Lung (tissue), 12 donors: ENCODE results near the gene TEDDM1. TPM values are rescaled to one million over a fixed set of nuclear protein-coding genes. Genes with fewer than 3 reads are reported as not detected.

Experiments
- ATAC-seq: fragments of 200-7000 bp; cut with Tn5 transposase; one replicate; pipeline ENCODE4 v1.9.1; 2020; ENCODE audit warnings: moderate number of reproducible peaks; ENCODE audit not compliant: insufficient read depth, low FRiP score
- DNase-seq, 3 donors: peaks; one replicate each; pipeline ENCODE4 v3.0.0-alpha.2; 2013 to 2017
- H3K27ac ChIP-seq, 2 donors: one replicate each; pipeline ENCODE4 v1.5.1; 2013; ENCODE audit warnings: mild to moderate bottlenecking in 2 of 2, moderate library complexity in 2 of 2, control low read depth in 1 of 2, inconsistent platforms in 1 of 2, low read depth in 1 of 2, low read length in 1 of 2
- H3K27me3 ChIP-seq, 3 donors: one replicate each; pipeline ENCODE4 v1.5.1; 2013; ENCODE audit warnings: low read length in 2 of 3; ENCODE audit not compliant: control insufficient read depth in 3 of 3, insufficient read depth in 3 of 3
- H3K36me3 ChIP-seq, 4 donors: one replicate each; pipeline ENCODE4 v1.5.1; 2013; ENCODE audit warnings: low read length in 4 of 4, mild to moderate bottlenecking in 1 of 4, moderate library complexity in 1 of 4; ENCODE audit not compliant: control insufficient read depth in 4 of 4, insufficient read depth in 4 of 4
- H3K4me1 ChIP-seq, 5 donors: one replicate each; pipeline ENCODE4 v1.5.1; 2013; ENCODE audit warnings: low read length in 5 of 5, mild to moderate bottlenecking in 2 of 5, moderate library complexity in 1 of 5; ENCODE audit not compliant: control insufficient read depth in 5 of 5, insufficient read depth in 5 of 5
- H3K4me3 ChIP-seq: one replicate; pipeline ENCODE4 v1.5.1; 2013; ENCODE audit warnings: mild to moderate bottlenecking, control low read depth, moderate library complexity
- H3K9ac ChIP-seq, 2 donors: one replicate each; pipeline ENCODE4 v1.5.1; 2013; ENCODE audit warnings: low read length in 2 of 2, control low read depth in 1 of 2; ENCODE audit not compliant: insufficient read depth in 1 of 2
- H3K9me3 ChIP-seq, 4 donors: one replicate each; pipeline ENCODE4 v1.5.1; 2013; ENCODE audit warnings: low read length in 3 of 4, mild to moderate bottlenecking in 1 of 4, moderate library complexity in 1 of 4; ENCODE audit not compliant: control insufficient read depth in 4 of 4, insufficient read depth in 3 of 4
- whole genome bisulfite sequencing, 2 donors: extraction: QIAGEN DNeasy Blood & Tissue Kit; methylation state at CpG; one replicate each; pipeline ENCODE4 v1.1.7; 2013; 5-methylcytosine and 5-hydroxymethylcytosine counted together
- polyA plus RNA-seq, 2 donors: library from polyadenylated mRNA; stranded (reverse); fragments of 200-250 nt; gene quantifications; one replicate each; pipeline ENCODE4 v1.2.1, GENCODE V29; 2013
- total RNA-seq, 2 donors: library from RNA; depleted of rRNA in 1 of 2; stranded (reverse); fragments of >200 nt in 1 of 2; gene quantifications; one replicate each; pipeline ENCODE4 v1.2.1, GENCODE V29; 2014 to 2021
- TF ChIP-seq, protein P1 (sequence below): IDR thresholded peaks from 2 replicates; pipeline ENCODE4 v1.5.1; 2012; ENCODE audit warnings: mild to moderate bottlenecking; ENCODE audit errors: control extremely low read depth, extremely low read depth
- donor health status: control.
- donor health status: control.
- donor health status: Bipolar disorder and iron deficiency.
- donor health status: healthy.
- donor health status: DM: yes; HTN: yes; CAD: no.

The TEDDM1 gene
- total and polyA plus RNA-seq, 4 donors: not detected

DNA sequence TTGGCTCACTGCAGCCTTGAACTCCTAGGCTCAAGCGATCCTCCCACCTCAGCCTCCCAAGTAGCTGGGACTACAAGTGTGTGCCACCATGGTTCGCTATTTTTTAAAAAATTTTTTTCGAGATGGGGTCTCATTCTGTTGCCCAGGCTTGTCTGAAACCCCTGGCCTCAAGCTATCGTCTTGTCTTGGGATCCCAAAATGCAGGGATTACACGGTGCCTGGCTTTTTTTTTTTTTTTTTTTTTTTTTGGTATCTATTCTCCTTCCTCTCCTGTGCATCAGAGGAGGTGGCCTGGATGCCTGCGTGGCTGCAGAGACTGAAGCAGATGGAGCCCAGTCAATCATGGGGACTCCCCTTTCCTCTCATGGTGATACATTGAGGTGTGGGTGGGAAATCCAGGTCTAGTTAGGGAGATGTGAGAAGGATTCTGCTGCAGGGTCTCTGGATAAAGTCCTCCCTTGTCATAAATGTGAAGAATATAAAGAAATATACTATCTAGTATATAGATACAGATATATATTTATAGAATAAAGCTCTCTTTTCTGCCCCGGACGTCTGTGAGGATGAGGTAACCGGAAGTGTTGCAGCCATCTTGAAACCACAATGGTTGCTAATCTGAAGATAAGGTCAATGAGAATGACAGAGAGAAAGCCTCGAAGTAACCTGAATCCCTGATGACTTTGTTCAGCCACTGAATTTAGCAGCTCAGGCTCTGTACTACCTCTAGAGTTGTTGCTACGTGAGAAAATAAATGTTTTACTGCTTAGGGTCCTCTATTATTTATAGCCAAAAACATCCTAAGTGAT is 30.0 kb upstream of the TEDDM1 start:
- Histone ChIP-seq H3K27ac (no peak overlapping the region), H3K4me1 (no peaks in the 10 kb centered on the region), H3K9ac (no peak overlapping the region), H3K36me3 (peaks cover 0 to 1% (median 0%) of the 10 kb centered on the region in 4 donors), H3K9me3 (no peaks in the 10 kb centered on the region), H3K4me3 (no peak overlapping the region), H3K27me3 (no peaks in the 10 kb centered on the region)
- DNase-seq (no peak), ATAC-seq (no peak)
- TF ChIP-seq, protein P1, sequence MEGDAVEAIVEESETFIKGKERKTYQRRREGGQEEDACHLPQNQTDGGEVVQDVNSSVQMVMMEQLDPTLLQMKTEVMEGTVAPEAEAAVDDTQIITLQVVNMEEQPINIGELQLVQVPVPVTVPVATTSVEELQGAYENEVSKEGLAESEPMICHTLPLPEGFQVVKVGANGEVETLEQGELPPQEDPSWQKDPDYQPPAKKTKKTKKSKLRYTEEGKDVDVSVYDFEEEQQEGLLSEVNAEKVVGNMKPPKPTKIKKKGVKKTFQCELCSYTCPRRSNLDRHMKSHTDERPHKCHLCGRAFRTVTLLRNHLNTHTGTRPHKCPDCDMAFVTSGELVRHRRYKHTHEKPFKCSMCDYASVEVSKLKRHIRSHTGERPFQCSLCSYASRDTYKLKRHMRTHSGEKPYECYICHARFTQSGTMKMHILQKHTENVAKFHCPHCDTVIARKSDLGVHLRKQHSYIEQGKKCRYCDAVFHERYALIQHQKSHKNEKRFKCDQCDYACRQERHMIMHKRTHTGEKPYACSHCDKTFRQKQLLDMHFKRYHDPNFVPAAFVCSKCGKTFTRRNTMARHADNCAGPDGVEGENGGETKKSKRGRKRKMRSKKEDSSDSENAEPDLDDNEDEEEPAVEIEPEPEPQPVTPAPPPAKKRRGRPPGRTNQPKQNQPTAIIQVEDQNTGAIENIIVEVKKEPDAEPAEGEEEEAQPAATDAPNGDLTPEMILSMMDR: no peak
- 61 to 66% methylated on average over 11 of the region's 11 CpGs for WGBS, 2 donors

DNA sequence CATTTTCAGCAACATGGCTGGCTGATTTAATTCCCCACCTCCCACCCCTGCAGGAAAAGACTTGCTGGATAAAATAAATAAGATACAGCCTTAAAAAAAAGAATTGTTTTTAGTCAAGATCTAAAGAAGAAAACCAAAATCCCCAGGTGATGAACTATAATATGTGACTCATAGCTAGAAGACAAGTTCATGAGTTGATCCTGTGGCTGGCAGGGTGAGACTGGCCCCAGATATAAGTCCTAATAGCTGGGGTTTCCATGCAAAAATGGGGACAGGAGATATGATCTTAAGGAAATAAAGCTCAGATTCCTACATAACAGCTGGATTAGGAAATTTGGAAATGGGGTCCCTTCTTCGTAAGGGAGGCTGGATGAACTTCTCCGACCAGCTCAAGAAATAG is 27.6 kb upstream of the TEDDM1 start:
- Histone ChIP-seq H3K27me3 (no peaks in the 10 kb centered on the region), H3K4me1 (no peaks in the 10 kb centered on the region), H3K36me3 (peaks cover 0 to 1% (median 0%) of the 10 kb centered on the region in 4 donors), H3K27ac (no peak overlapping the region), H3K4me3 (no peak overlapping the region), H3K9me3 (no peaks in the 10 kb centered on the region), H3K9ac (no peak overlapping the region)
- TF ChIP-seq, protein P1: no peak
- 94 to 95% methylated on average over 2 of the region's 2 CpGs for WGBS, 2 donors
- no peak for DNase-seq
- ATAC-seq: no peak

DNA sequence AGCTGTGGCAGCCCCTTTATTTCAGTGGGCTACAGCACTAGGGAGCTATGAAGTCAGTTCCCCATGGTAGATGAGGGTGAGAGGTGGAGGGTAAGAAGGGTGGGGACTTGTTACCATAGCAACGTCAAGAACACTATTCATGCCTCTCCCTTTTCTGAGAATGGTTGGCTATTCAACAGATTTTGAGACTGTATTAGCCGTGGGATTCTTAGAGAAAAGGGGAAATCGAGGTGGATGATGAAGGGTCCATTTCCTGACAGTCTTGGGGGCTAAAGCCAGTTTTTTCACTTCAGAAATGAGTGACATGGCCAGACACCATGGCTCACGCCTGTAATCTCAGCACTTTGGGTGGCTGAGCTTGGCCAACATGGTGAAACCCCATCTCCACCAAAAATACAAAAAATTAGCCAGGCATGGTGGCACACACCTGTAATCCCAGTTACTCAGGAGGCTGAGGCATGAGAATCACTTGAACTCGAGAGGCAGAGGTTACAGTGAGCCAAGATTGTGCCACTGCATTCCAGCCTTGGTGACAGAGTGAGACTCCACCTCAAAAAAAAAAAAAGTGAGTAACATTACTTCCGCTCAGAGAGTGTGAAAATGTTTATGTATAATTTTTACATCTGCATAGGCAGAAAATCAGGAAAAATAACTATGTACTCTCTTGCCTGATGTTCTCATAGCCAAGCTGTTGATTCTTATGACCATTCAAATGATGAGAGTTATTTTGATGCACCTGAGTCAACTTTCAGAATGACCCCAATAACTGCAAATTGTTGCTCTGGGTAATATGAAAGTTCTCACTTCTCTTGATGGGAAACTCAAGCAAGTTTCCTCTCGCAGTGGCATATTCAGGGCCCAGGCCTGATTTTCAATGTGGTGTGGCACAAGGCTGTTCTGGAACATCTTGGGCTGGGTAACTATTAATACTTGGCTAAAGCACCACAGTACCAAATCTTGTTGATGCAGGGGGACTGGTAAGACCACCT is 26.3 kb upstream of the TEDDM1 start:
- Histone ChIP-seq H3K4me3 (no peak overlapping the region), H3K36me3 (peaks cover 0 to 1% (median 0%) of the 10 kb centered on the region in 4 donors), H3K9me3 (no peaks in the 10 kb centered on the region), H3K27me3 (no peaks in the 10 kb centered on the region), H3K4me1 (no peaks in the 10 kb centered on the region), H3K27ac (no peak overlapping the region), H3K9ac (no peak overlapping the region)
- 78 to 82% methylated on average over 7 of the region's 7 CpGs for WGBS, 2 donors
- ATAC-seq (no peak), DNase-seq (no peak)
- TF ChIP-seq, protein P1: no peak
